Natural killer cell (primary cell): ENCODE results near the gene DGKB. TPM values are rescaled to one million over a fixed set of nuclear protein-coding genes. Genes with fewer than 3 reads are reported as not detected.

Experiments used
- ATAC-seq, 3 donors: fragments of 150-1000 bp in 2 of 3; fragments of 200-7000 bp in 1 of 3; cut with Tn5 transposase; 1 replicate in 1 of 3; 2 replicates in 2 of 3; pipeline ENCODE4 v1.10.0; 2021; ENCODE audit warnings: mild to moderate bottlenecking in 2 of 3, moderate library complexity in 2 of 3
- DNase-seq, 2 donors: peaks; one replicate each; pipeline versions ENCODE4 v3.0.0 to v3.0.0-alpha.2; 2013 to 2021; ENCODE audit warnings: mixed read lengths in 1 of 2
- H3K27ac ChIP-seq: one replicate; pipeline ENCODE4 v1.5.1; 2013; ENCODE audit warnings: mild to moderate bottlenecking, low read length
- H3K27me3 ChIP-seq: one replicate; pipeline ENCODE4 v1.6.1; 2013; ENCODE audit warnings: low read length; ENCODE audit not compliant: control insufficient read depth, insufficient read depth
- H3K36me3 ChIP-seq: one replicate; pipeline ENCODE4 v1.6.1; 2013; ENCODE audit warnings: low read length; ENCODE audit not compliant: control insufficient read depth, insufficient read depth
- H3K4me1 ChIP-seq: one replicate; pipeline ENCODE4 v1.6.1; 2013; ENCODE audit warnings: low read length; ENCODE audit not compliant: control insufficient read depth, insufficient read depth
- H3K4me3 ChIP-seq: one replicate; pipeline ENCODE4 v1.5.1; 2013; ENCODE audit warnings: low read length
- H3K9me3 ChIP-seq: one replicate; pipeline ENCODE4 v1.6.1; 2013; ENCODE audit warnings: low read length; ENCODE audit not compliant: control insufficient read depth, insufficient read depth
- H3K27ac Mint-ChIP-seq, 2 donors: one replicate each; pipeline ENCODE4 v1.8.0; 2022; ENCODE audit warnings: mild to moderate bottlenecking in 2 of 2, mixed read lengths in 2 of 2, moderate library complexity in 1 of 2
- H3K27me3 Mint-ChIP-seq, 2 donors: one replicate each; pipeline ENCODE4 v1.8.0; 2022; ENCODE audit warnings: low read depth in 2 of 2, mixed read lengths in 2 of 2
- H3K36me3 Mint-ChIP-seq: one replicate; pipeline ENCODE4 v1.8.0; 2022; ENCODE audit warnings: mixed read lengths
- H3K4me1 Mint-ChIP-seq, 2 donors: one replicate each; pipeline ENCODE4 v1.8.0; 2022; ENCODE audit warnings: mixed read lengths in 2 of 2
- H3K4me3 Mint-ChIP-seq: one replicate; pipeline ENCODE4 v1.8.0; 2022; ENCODE audit warnings: mild to moderate bottlenecking, moderate library complexity, mixed read lengths
- H3K9me3 Mint-ChIP-seq, 2 donors: one replicate each; pipeline ENCODE4 v1.8.0; 2022; ENCODE audit warnings: mixed read lengths in 2 of 2
- WGBS: methylation state at CpG from one replicate; pipeline ENCODE4 v1.1.7; 2013; ENCODE audit warnings: missing lambda C conversion rate; ENCODE audit not compliant: insufficient coverage; 5-methylcytosine and 5-hydroxymethylcytosine counted together
- intact Hi-C: fragments of 100-400 bp; cut with micrococcal nuclease; formaldehyde crosslinking; loops from one replicate; pipeline ENCODE4 v1.14.2; 2022
- total RNA-seq, 4 donors: library from RNA; stranded (reverse); fragments of 120-200 nt in 1 of 4; gene quantifications; one replicate each; pipeline versions ENCODE4 v1.2.3 to v1.2.4, GENCODE V29; 2013 to 2022
- TF ChIP-seq, protein P1 (sequence below): fragments of 200-600 bp; IDR thresholded peaks from one replicate; pipeline ENCODE4 v1.8.0; 2022; ENCODE audit warnings: antibody characterized with exemption

DGKB gene
- total RNA-seq, 3 donors from 2014 or later (not counting 1 experiment from before 2014, with no cell fraction given), result not detected

DNA sequence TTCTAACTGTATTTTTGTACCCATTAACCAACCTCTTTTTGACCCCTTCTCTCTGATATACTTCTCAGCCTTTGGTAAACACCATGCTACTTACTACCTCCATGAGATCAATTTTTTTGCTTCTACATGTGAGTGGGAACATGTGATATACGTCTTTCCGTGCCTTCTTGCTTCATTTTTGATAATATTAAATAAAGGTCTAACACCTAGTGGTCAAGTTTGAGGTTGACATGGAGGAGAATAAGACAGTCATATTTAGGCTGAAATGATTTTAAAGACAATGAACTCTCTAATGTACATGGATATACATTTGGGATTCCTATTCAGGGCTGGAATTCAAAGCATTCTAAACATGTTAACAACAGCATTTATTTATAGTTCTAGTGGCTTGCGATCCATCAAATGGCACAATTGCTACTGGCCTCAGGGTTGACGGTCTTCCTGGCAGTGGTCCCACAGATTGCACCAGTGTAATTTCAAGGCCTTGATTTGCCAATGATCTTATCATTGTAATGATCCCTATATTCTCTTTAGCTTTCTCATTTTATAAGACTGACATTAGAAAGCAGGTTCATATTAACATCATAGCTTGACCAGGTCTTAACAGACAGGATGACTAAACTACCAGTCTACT lies 597.2 kb downstream of the DGKB start:
- no peak overlapping the region for H3K4me3 Mint-ChIP-seq
- WGBS, result 81% methylated on average over 2 of the region's 4 CpGs
- H3K9me3 ChIP-seq, result no peaks in the 10 kb centered on the region
- no peaks in the 10 kb centered on the region for H3K27me3 Mint-ChIP-seq
- H3K27me3 ChIP-seq, result no peaks in the 10 kb centered on the region
- TF ChIP-seq, protein P1, sequence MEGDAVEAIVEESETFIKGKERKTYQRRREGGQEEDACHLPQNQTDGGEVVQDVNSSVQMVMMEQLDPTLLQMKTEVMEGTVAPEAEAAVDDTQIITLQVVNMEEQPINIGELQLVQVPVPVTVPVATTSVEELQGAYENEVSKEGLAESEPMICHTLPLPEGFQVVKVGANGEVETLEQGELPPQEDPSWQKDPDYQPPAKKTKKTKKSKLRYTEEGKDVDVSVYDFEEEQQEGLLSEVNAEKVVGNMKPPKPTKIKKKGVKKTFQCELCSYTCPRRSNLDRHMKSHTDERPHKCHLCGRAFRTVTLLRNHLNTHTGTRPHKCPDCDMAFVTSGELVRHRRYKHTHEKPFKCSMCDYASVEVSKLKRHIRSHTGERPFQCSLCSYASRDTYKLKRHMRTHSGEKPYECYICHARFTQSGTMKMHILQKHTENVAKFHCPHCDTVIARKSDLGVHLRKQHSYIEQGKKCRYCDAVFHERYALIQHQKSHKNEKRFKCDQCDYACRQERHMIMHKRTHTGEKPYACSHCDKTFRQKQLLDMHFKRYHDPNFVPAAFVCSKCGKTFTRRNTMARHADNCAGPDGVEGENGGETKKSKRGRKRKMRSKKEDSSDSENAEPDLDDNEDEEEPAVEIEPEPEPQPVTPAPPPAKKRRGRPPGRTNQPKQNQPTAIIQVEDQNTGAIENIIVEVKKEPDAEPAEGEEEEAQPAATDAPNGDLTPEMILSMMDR, result no peak
- ATAC-seq (no peak), DNase-seq (no peak)
- no peak overlapping the region for H3K27ac ChIP-seq
- no peak overlapping the region for H3K4me3 ChIP-seq
- H3K36me3 Mint-ChIP-seq, result peaks cover 7% of the 10 kb centered on the region
- intact Hi-C loops, result no loop called here
- H3K36me3 ChIP-seq, result no peaks in the 10 kb centered on the region
- H3K27ac Mint-ChIP-seq, result no peak overlapping the region
- H3K4me1 Mint-ChIP-seq, result no peaks in the 10 kb centered on the region
- peaks cover 16 to 20% of the 10 kb centered on the region in 2 donors for H3K9me3 Mint-ChIP-seq
- no peaks in the 10 kb centered on the region for H3K4me1 ChIP-seq

DNA sequence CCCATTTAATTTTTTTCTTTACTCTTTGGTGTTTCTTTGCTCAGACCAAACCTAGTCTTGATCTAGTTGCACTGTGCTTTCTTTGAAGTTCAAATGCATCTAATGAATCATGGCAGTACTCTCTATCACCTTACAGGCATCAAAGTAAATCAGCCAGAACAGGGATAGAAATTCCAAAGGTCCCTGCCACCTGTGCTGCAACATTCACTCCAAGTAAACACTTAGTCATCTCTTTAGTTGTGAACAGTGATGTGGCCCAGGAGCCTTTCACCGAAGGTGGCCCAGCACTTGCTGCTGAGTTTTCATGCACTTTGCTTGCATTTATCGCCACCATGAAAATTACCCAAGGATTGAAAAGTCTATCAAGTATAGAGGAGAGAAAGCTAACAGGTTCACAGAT lies 599.0 kb downstream of the DGKB start:
- Histone ChIP-seq H3K27me3 (no peaks in the 10 kb centered on the region), H3K9me3 (no peaks in the 10 kb centered on the region), H3K4me1 (no peaks in the 10 kb centered on the region), H3K4me3 (no peak overlapping the region), H3K36me3 (no peaks in the 10 kb centered on the region), H3K27ac (no peak overlapping the region)
- Mint-ChIP-seq H3K4me3 (no peak overlapping the region), H3K36me3 (no peaks in the 10 kb centered on the region), H3K27ac (no peak overlapping the region), H3K27me3 (no peaks in the 10 kb centered on the region), H3K4me1 (no peaks in the 10 kb centered on the region), H3K9me3 (peaks cover 10 to 17% of the 10 kb centered on the region in 2 donors)
- intact Hi-C loops, result no loop called here
- ATAC-seq (no peak), DNase-seq (no peak)
- WGBS, result 94% methylated on average over 2 of the region's 2 CpGs
- TF ChIP-seq, protein P1, result no peak

DNA sequence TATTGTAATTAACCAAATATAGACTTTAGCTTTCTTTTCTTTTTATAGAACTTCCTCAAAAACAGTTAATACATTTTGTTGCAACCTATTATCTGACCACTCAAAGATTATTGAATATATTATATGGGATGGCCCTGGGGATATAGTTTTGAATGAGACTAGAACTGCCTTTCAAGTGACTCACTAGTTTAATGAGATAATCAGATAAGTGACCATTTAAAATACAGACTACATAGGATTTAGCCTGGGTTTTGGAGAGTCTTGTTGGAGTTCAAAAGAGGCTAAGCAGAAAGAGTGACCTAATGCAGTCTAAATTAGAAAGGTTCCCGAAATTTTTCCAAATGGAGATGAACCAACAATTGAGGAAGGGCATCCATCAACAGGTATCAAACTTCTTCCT lies 607.9 kb downstream of the DGKB start:
- Histone ChIP-seq H3K4me3 (no peak overlapping the region), H3K9me3 (no peaks in the 10 kb centered on the region), H3K27me3 (no peaks in the 10 kb centered on the region), H3K36me3 (no peaks in the 10 kb centered on the region), H3K27ac (no peak overlapping the region), H3K4me1 (no peaks in the 10 kb centered on the region)
- H3K4me3 Mint-ChIP-seq, result no peak overlapping the region
- DNase-seq (no peak), ATAC-seq (no peak)
- no peaks in the 10 kb centered on the region for H3K27me3 Mint-ChIP-seq
- intact Hi-C loops, result no loop called here
- 90% methylated on average over 1 of the region's 1 CpG for WGBS
- peaks cover 8 to 22% of the 10 kb centered on the region in 2 donors for H3K9me3 Mint-ChIP-seq
- no peak overlapping the region for H3K27ac Mint-ChIP-seq
- no peaks in the 10 kb centered on the region for H3K4me1 Mint-ChIP-seq
- TF ChIP-seq, protein P1, result no peak
- no peaks in the 10 kb centered on the region for H3K36me3 Mint-ChIP-seq

DNA sequence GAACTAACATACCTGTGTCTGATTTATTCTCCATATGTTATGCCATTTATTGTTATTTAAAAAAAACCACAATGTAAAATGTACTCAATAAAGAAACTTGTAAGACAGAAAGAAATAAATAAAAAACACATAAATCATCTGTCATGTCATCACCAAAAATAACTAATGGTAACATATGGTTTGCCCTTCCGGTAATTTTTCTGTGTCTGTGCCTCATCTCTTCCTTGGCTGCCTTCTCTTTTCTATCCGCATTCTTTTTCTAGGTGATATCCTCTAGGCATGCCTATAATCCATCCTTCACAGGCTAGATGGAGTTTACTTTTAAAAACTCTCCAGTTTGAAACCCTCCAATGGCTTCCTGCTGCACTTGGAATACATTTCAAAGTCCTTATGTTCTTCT lies 609.1 kb downstream of the DGKB start:
- H3K4me1 ChIP-seq, result no peaks in the 10 kb centered on the region
- WGBS, result 85% methylated on average over 2 of the region's 2 CpGs
- Mint-ChIP-seq H3K4me1 (no peaks in the 10 kb centered on the region), H3K9me3 (peaks cover 6 to 20% of the 10 kb centered on the region in 2 donors), H3K4me3 (no peak overlapping the region), H3K36me3 (no peaks in the 10 kb centered on the region), H3K27ac (no peak overlapping the region), H3K27me3 (no peaks in the 10 kb centered on the region)
- H3K27ac ChIP-seq, result no peak overlapping the region
- no peak for DNase-seq
- H3K9me3 ChIP-seq, result no peaks in the 10 kb centered on the region
- H3K27me3 ChIP-seq, result no peaks in the 10 kb centered on the region
- ATAC-seq, result no peak
- H3K4me3 ChIP-seq, result no peak overlapping the region
- intact Hi-C loops, result no loop called here
- TF ChIP-seq, protein P1, result no peak
- H3K36me3 ChIP-seq, result no peaks in the 10 kb centered on the region
